ENCODE results near the gene C14orf119.

DNA sequence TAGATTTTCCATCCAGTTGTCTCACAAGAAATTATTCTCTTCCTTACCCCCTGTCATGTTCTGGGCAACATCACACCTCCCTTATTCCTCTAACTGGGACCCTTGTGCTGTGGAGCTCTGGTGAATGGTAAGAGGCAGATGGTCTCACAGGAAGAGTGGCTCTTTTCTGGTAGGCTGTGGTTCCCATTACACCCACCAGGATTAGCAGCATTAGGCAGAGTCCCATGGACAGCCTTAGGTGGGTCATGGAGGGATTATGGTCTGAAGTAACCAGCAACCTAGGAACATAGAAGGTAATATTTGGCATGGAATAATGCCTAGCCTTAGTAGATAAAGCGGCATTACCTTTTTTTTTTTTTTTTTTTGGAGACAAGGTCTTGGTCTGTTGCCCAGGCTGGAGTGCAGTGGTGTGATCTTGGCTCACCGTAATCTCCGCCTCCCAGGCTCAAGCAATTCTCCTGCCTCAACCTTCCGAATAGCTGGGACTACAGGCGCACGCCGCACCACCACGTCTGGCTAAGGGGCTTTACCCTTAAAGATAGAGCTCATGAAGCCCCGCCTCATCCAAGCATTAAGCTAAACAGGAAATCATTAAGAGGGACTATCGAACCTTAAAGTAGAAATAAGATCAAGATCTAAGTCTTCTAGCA, 4.0 kb downstream of the C14orf119 start:
- TF ChIP-seq, protein P1, sequence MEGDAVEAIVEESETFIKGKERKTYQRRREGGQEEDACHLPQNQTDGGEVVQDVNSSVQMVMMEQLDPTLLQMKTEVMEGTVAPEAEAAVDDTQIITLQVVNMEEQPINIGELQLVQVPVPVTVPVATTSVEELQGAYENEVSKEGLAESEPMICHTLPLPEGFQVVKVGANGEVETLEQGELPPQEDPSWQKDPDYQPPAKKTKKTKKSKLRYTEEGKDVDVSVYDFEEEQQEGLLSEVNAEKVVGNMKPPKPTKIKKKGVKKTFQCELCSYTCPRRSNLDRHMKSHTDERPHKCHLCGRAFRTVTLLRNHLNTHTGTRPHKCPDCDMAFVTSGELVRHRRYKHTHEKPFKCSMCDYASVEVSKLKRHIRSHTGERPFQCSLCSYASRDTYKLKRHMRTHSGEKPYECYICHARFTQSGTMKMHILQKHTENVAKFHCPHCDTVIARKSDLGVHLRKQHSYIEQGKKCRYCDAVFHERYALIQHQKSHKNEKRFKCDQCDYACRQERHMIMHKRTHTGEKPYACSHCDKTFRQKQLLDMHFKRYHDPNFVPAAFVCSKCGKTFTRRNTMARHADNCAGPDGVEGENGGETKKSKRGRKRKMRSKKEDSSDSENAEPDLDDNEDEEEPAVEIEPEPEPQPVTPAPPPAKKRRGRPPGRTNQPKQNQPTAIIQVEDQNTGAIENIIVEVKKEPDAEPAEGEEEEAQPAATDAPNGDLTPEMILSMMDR (IDR thresholded peaks at IDR 0.05; ENCODE audit: low read length) = no peak
- no peak for TF ChIP-seq EZH2 (IDR thresholded peaks at IDR 0.05; ENCODE audit: borderline replicate concordance, low read length)
